ENCODE results near the gene FAM237B. TPM values are rescaled to one million over a fixed set of nuclear protein-coding genes. Genes with fewer than 3 reads are reported as not detected.
A peak's percentile ranks its signal among the peaks of the same experiment; 100 is the strongest.
"Not testable (repeated sequence)": the region's sequence is repeated elsewhere in the genome, so short reads cannot be mapped to it uniquely, and the experiment has no call there.

FAM237B gene
- total and polyA plus RNA-seq, 9 of the 15 experiments (the other 6 are each of a cell fraction or from before 2014, with no cell fraction given), result not detected

DNA sequence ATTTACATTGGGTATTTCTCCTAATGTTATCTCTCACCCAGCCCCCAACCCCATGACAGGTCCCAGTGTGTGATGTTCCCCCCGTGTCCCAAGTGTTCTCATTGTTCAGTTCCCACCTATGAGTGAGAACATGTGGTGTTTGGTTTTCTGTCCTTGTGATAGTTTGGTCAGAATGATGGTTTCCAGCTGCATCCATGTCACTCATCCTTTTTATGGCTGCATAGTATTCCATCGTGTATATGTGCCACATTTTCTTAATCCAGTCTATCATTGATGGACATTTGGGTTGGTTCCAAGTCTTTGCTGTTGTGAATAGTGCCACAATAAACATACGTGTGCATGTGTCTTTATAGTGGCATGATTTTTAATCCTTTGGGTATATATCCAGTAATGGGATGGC lies 28.9 kb upstream of the FAM237B start:
- not testable (repeated sequence) for DNase-seq (ENCODE audit: extremely low read depth in 1 of 4, low spot score in 3 of 4)
- 92% methylated on average over 3 of the region's 3 CpGs for WGBS (ENCODE audit: insufficient coverage, low coverage, missing lambda C conversion rate)

DNA sequence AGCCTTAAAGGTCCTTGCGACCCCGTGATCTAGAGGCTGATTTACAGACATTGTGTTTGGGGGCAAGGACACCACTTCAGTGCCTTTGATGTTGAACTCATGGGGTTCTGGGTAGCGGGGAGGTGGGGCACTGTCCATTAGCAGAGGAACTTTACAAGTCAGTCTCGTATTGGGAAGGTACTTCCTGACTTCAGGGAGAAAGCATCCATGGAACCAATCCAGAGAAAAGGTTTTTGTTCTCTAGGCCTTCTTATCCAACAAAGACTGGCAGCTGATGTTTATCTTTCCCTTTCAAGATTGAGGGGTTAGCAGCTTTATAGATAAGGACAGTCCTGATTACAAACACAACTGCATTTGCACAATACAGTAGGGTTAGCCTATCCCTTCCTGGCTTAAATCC lies 28.2 kb upstream of the FAM237B start:
- H3K79me2 ChIP-seq (ENCODE audit: control insufficient read depth, insufficient read depth, low read length), result peaks cover 73% of the 10 kb centered on the region
- intact Hi-C loops (cut with micrococcal nuclease), result loop anchor here (5.0 kb wide), 1 partner anchor 953 kb away; no protein-coding TSS in a partner anchor
- H2AFZ ChIP-seq (ENCODE audit: low read depth, low read length), result no peak overlapping the region
- H3K36me3 ChIP-seq (ENCODE audit: control insufficient read depth, insufficient read depth, low read length), result peaks cover 33% of the 10 kb centered on the region
- no peaks in the 10 kb centered on the region for H3K27me3 ChIP-seq (ENCODE audit: control insufficient read depth in 2 of 2, insufficient read depth in 2 of 2, low read length in 2 of 2)
- H3K4me1 ChIP-seq (replicated peaks in 1 of 2; ENCODE audit: control insufficient read depth in 2 of 2, insufficient read depth in 2 of 2, low read length in 2 of 2), result peaks cover 8 to 14% of the 10 kb centered on the region in 2 experiments; a peak in 3 of 5 replicates
- in situ Hi-C loops (cut with MboI), result loop anchor here (5.0 kb wide), 1 partner anchor 53 kb away; the partner anchor contains the start of gene CLDN12
- H3K9ac ChIP-seq (ENCODE audit: insufficient read depth in 1 of 2, low read depth in 2 of 2, low read length in 2 of 2), result no peak overlapping the region
- no peaks in the 10 kb centered on the region for H3K9me3 ChIP-seq (replicated peaks; ENCODE audit: control insufficient read depth, insufficient read depth, low read depth, low read length)
- FAIRE-seq (no peak), ATAC-seq (no peak), DNase-seq (ENCODE audit: extremely low read depth in 1 of 4, low spot score in 3 of 4) (no peak)
- BruUV-seq (replicated peaks), result no TSS peak
- TF ChIP-seq PHB2 (IDR thresholded peaks at IDR 0.05; ENCODE audit: low read depth), result no peak
- TF ChIP-seq SP2 (IDR thresholded peaks at IDR 0.05; ENCODE audit: extremely low read depth, low read depth, low read length, poor library complexity, severe bottlenecking), result no peak
- TF ChIP-seq LEF1 (IDR thresholded peaks at IDR 0.05), result 0 out of 2 replicates have a peak, but pooled peaks have one; percentile 14
- TF ChIP-seq, protein P1, sequence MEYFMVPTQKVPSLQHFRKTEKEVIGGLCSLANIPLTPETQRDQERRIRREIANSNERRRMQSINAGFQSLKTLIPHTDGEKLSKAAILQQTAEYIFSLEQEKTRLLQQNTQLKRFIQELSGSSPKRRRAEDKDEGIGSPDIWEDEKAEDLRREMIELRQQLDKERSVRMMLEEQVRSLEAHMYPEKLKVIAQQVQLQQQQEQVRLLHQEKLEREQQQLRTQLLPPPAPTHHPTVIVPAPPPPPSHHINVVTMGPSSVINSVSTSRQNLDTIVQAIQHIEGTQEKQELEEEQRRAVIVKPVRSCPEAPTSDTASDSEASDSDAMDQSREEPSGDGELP (CRISPR knock-in tag; IDR thresholded peaks at IDR 0.05; ENCODE audit: borderline replicate concordance), result no peak
- CTCF ChIA-PET (ENCODE audit: low intra/inter-chr PET ratio), result no interaction called here
- H3K9me1 ChIP-seq (ENCODE audit: control insufficient read depth, insufficient read depth, low read length), result no peaks in the 10 kb centered on the region
- peak overlapping the region; percentile 27; the same call in 2 of the 3 replicates for H3K27ac ChIP-seq (ENCODE audit: extremely low read depth, low read depth, low read length)
- H4K20me1 ChIP-seq (replicated peaks; ENCODE audit: control insufficient read depth, insufficient read depth, low read length), result no peaks in the 10 kb centered on the region
- POLR2A ChIA-PET, result interaction anchor here (0.7 kb wide), 1 partner anchor 8 kb away, joined by 5 read pairs; no protein-coding TSS in a partner anchor
- 80% methylated on average over 4 of the region's 4 CpGs for WGBS (ENCODE audit: insufficient coverage, low coverage, missing lambda C conversion rate)
- no peak overlapping the region for H3K4me3 ChIP-seq
- no peak overlapping the region for H3K4me2 ChIP-seq (ENCODE audit: insufficient read depth, low read length)

More for the DNA sequence above, 28.9 kb upstream of the FAM237B start:
- FAIRE-seq; H3K4me2 ChIP-seq (ENCODE audit: insufficient read depth, low read length); POLR2A ChIA-PET; in situ Hi-C loops (cut with MboI); H3K27me3 ChIP-seq (ENCODE audit: control insufficient read depth in 2 of 2, insufficient read depth in 2 of 2, low read length in 2 of 2); H2AFZ ChIP-seq (ENCODE audit: low read depth, low read length); CTCF ChIA-PET (ENCODE audit: low intra/inter-chr PET ratio); H3K27ac ChIP-seq (ENCODE audit: extremely low read depth, low read depth, low read length); ATAC-seq; H3K9ac ChIP-seq (ENCODE audit: insufficient read depth in 1 of 2, low read depth in 2 of 2, low read length in 2 of 2); H4K20me1 ChIP-seq (replicated peaks; ENCODE audit: control insufficient read depth, insufficient read depth, low read length); intact Hi-C loops (cut with micrococcal nuclease); H3K9me1 ChIP-seq (ENCODE audit: control insufficient read depth, insufficient read depth, low read length); BruUV-seq (replicated peaks); H3K4me3 ChIP-seq; H3K9me3 ChIP-seq (replicated peaks; ENCODE audit: control insufficient read depth, insufficient read depth, low read depth, low read length): not testable (repeated sequence)
- Histone ChIP-seq H3K36me3 (ENCODE audit: control insufficient read depth, insufficient read depth, low read length) (peaks cover 39% of the 10 kb centered on the region), H3K79me2 (ENCODE audit: control insufficient read depth, insufficient read depth, low read length) (peaks cover 73% of the 10 kb centered on the region), H3K4me1 (replicated peaks in 1 of 2; ENCODE audit: control insufficient read depth in 2 of 2, insufficient read depth in 2 of 2, low read length in 2 of 2) (peaks cover 8 to 14% of the 10 kb centered on the region in 2 experiments; a peak in 3 of 5 replicates)
- TF ChIP-seq KDM1A (IDR thresholded peaks at IDR 0.05) (peak; percentile 18 to 47; a peak in 1 of 4 replicates), ZNF146 (CRISPR knock-in tag; IDR thresholded peaks at IDR 0.05; ENCODE audit: unreplicated experiment) (peak; percentile 90), BCOR (IDR thresholded peaks at IDR 0.05) (peak; percentile 74)
